ENCODE results near the gene ABHD2. TPM values are rescaled to one million over a fixed set of nuclear protein-coding genes. Genes with fewer than 3 reads are reported as not detected.

The ABHD2 gene
- total and polyA plus RNA-seq, 9 donors, result 17.0 to 107 (median 89.5) TPM

- no peaks in the 10 kb centered on the region for H3K27me3 ChIP-seq
- no peak overlapping the region for H3K4me3 ChIP-seq
- WGBS, 3 donors, result 62 to 73% (median 68%) methylated on average over 4 of the region's 4 CpGs
- no peaks in the 10 kb centered on the region for H3K4me1 ChIP-seq (ENCODE audit: insufficient read depth)
- TF ChIP-seq POLR2A (IDR thresholded peaks at IDR 0.05), result no peak
- no peak for DNase-seq
- H3K27ac ChIP-seq, result no peak overlapping the region
- no peaks in the 10 kb centered on the region for H3K9me3 ChIP-seq
- H3K36me3 ChIP-seq, result no peaks in the 10 kb centered on the region
- intact Hi-C loops (cut with DNase I), result no loop called here
Observed at GRCh38 chr15:89071471-89071870, 16.8 kb upstream of the ABHD2 start.

DNA sequence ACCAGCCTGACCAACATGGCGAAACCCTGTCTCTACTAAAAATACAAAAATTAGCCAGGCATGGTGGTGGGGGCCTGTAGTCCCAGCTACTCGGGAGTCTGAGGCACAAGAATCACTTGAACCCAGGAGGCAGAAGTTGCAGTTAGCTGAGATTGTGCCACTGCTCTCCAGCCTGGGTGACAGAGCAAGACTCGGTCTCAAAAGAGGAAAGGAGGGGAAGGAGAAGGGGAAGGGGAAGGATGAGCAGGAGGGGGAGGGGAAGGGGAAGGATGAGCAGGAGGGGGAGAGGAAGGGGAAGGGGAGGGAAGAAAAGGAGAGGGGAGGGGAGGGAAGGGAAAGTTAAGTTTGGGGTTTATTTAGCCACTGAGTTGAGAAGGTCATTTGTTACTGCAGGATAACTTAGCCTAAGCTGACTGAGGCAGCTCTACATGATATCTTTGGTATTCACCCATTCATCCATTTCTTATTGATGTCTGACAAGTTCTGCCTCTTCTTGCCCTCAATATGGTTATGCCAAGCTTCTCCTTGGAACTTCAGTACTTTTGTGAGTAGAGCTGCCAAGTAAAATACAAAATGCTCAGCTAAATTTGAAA lies 15.9 kb upstream of the ABHD2 start:
- 73 to 87% (median 84%) methylated on average over 3 of the region's 3 CpGs for WGBS, 3 donors
- H3K27me3 ChIP-seq, result no peaks in the 10 kb centered on the region
- H3K4me3 ChIP-seq, result no peak overlapping the region
- H3K27ac ChIP-seq, result no peak overlapping the region
- intact Hi-C loops (cut with DNase I), result no loop called here
- no peaks in the 10 kb centered on the region for H3K4me1 ChIP-seq (ENCODE audit: insufficient read depth)
- TF ChIP-seq EP300 (IDR thresholded peaks at IDR 0.05) (no peak), POLR2A (IDR thresholded peaks at IDR 0.05) (no peak)
- TF ChIP-seq, protein P1, sequence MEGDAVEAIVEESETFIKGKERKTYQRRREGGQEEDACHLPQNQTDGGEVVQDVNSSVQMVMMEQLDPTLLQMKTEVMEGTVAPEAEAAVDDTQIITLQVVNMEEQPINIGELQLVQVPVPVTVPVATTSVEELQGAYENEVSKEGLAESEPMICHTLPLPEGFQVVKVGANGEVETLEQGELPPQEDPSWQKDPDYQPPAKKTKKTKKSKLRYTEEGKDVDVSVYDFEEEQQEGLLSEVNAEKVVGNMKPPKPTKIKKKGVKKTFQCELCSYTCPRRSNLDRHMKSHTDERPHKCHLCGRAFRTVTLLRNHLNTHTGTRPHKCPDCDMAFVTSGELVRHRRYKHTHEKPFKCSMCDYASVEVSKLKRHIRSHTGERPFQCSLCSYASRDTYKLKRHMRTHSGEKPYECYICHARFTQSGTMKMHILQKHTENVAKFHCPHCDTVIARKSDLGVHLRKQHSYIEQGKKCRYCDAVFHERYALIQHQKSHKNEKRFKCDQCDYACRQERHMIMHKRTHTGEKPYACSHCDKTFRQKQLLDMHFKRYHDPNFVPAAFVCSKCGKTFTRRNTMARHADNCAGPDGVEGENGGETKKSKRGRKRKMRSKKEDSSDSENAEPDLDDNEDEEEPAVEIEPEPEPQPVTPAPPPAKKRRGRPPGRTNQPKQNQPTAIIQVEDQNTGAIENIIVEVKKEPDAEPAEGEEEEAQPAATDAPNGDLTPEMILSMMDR (IDR thresholded peaks at IDR 0.05), result no peak
- H3K9me3 ChIP-seq, result no peaks in the 10 kb centered on the region
- no peak for DNase-seq
- no peaks in the 10 kb centered on the region for H3K36me3 ChIP-seq

GRCh38 chr15:89074402-89075012 lies 13.7 kb upstream of the ABHD2 start:
- Histone ChIP-seq H3K4me3 (no peak overlapping the region), H3K27me3 (no peaks in the 10 kb centered on the region), H3K36me3 (no peaks in the 10 kb centered on the region), H3K9me3 (no peaks in the 10 kb centered on the region), H3K4me1 (ENCODE audit: insufficient read depth) (no peaks in the 10 kb centered on the region), H3K27ac (no peak overlapping the region)
- intact Hi-C loops (cut with DNase I), result loop anchor here in 1 of 4 donors (5.0 kb wide), 1 partner anchor 1773 kb away; no protein-coding TSS in a partner anchor
- 74 to 78% (median 77%) methylated on average over 4 of the region's 4 CpGs for WGBS, 3 donors
- TF ChIP-seq, protein P1 (IDR thresholded peaks at IDR 0.05), result no peak
- TF ChIP-seq POLR2A (IDR thresholded peaks at IDR 0.05) (no peak), EP300 (IDR thresholded peaks at IDR 0.05) (no peak)
- DNase-seq, result no peak

GRCh38 chr15:89075101-89075640 lies 13.1 kb upstream of the ABHD2 start:
- no peak overlapping the region for H3K27ac ChIP-seq
- no peaks in the 10 kb centered on the region for H3K27me3 ChIP-seq
- 53 to 65% (median 55%) methylated on average over 4 of the region's 4 CpGs for WGBS, 3 donors
- H3K36me3 ChIP-seq, result no peaks in the 10 kb centered on the region
- no peak overlapping the region for H3K4me3 ChIP-seq
- no peak for DNase-seq
- intact Hi-C loops (cut with DNase I), result loop anchor here in 1 of 4 donors (5.0 kb wide), 1 partner anchor 1772 kb away; no protein-coding TSS in a partner anchor
- no peaks in the 10 kb centered on the region for H3K4me1 ChIP-seq (ENCODE audit: insufficient read depth)
- no peaks in the 10 kb centered on the region for H3K9me3 ChIP-seq
- TF ChIP-seq POLR2A (IDR thresholded peaks at IDR 0.05), result no peak
- no peak for TF ChIP-seq EP300 (IDR thresholded peaks at IDR 0.05)
- TF ChIP-seq, protein P1 (IDR thresholded peaks at IDR 0.05), result no peak

DNA sequence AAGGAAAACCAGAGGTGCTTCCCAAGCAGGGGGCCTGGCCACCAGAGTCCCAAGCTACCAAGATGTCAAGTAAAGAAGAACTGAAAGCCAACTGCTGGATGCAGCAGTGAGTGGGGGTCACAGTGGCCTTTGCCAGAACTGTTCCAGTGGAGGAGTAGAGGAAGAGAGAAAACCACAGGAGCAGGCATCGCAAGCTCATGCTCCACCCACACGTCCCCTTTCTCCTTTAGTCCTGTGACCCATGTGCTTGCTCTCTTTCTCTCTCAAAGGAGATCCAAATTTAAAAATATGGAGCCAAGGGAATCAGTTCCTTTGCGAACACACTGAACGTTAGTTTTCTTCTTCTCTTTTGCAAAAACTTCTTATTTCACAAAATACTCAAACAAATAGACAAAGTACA lies 12.4 kb upstream of the ABHD2 start:
- no peak for DNase-seq
- Histone ChIP-seq H3K4me1 (ENCODE audit: insufficient read depth) (no peaks in the 10 kb centered on the region), H3K4me3 (no peak overlapping the region), H3K27ac (no peak overlapping the region), H3K27me3 (no peaks in the 10 kb centered on the region), H3K9me3 (no peaks in the 10 kb centered on the region), H3K36me3 (no peaks in the 10 kb centered on the region)
- intact Hi-C loops (cut with DNase I), result loop anchor here in 1 of 4 donors (5.0 kb wide), 1 partner anchor 1771 kb away; no protein-coding TSS in a partner anchor
- no peak for TF ChIP-seq EP300 (IDR thresholded peaks at IDR 0.05)
- TF ChIP-seq, protein P1 (IDR thresholded peaks at IDR 0.05), result no peak
- no peak for TF ChIP-seq POLR2A (IDR thresholded peaks at IDR 0.05)
- whole genome bisulfite sequencing, 3 donors, result 28 to 53% (median 43%) methylated on average over 4 of the region's 4 CpGs

Measured in ovary (tissue), 9 donors.